H1 (cell line): Measurements from ENCODE around the gene PC. TPM values are rescaled to one million over a fixed set of nuclear protein-coding genes. Genes with fewer than 3 reads are reported as not detected.

Experiments
- BRCA1 ChIP-seq: IDR thresholded peaks from 2 replicates; pipeline ENCODE4 v1.6.1; 2012; ENCODE audit warnings: low read depth, low read length, improper control_type of control experiment
- CHD2 ChIP-seq: IDR thresholded peaks from 2 replicates; pipeline ENCODE4 v1.6.1; 2012; ENCODE audit warnings: low read length, improper control_type of control experiment
- CREB1 ChIP-seq: IDR thresholded peaks from 2 replicates; pipeline ENCODE4 v1.6.1; 2012; ENCODE audit warnings: inconsistent platforms
- JUND ChIP-seq: IDR thresholded peaks from 2 replicates; pipeline ENCODE4 v1.6.1; 2011; ENCODE audit warnings: mild to moderate bottlenecking, improper control_type of control experiment, low read length
- KDM5A ChIP-seq: fragments of 200-600 bp; IDR thresholded peaks from 2 replicates; pipeline ENCODE4 v1.7.1; 2012; ENCODE audit warnings: mild to moderate bottlenecking, low read length, inconsistent platforms, mixed read lengths
- POLR2AphosphoS5 ChIP-seq: IDR thresholded peaks from 2 replicates; pipeline ENCODE4 v1.6.1; 2011; ENCODE audit warnings: low read depth, low read length
- RBBP5 ChIP-seq: IDR thresholded peaks from 2 replicates; pipeline ENCODE4 v1.7.1; 2012; ENCODE audit warnings: low read depth, mild to moderate bottlenecking, inconsistent platforms, low read length, moderate library complexity, borderline replicate concordance
- TBP ChIP-seq: IDR thresholded peaks from 2 replicates; pipeline ENCODE4 v1.6.1; 2011; ENCODE audit warnings: low read depth, low read length, improper control_type of control experiment
- polyA plus RNA-seq, 7 experiments: library from polyadenylated mRNA; depleted of rRNA in 3 of 7; stranded (reverse) in 5 of 7; unstranded in 2 of 7; fragments of >200 nt in 5 of 7; fragments of 200-250 nt in 2 of 7; gene quantifications; 1 replicate in 5 of 7; 2 replicates in 1 of 7; 4 replicates in 1 of 7; pipeline versions ENCODE4 v1.2.1 to v1.2.3, GENCODE V29; 2011 to 2013; ENCODE audit warnings: missing spikeins in 2 of 7, mixed read lengths in 2 of 7
- total RNA-seq: library from RNA; stranded (reverse); fragmentation: NEBNext Ultra II Directional; extraction: Animal tissue kit (Norgen Biotek cat#: 25700); gene quantifications from 2 replicates; pipeline ENCODE4 v1.2.1, GENCODE V29; 2021
- TF ChIP-seq, protein P1 (sequence below): fragments of 300-600 bp; sonication (generic); IDR thresholded peaks from 2 replicates; pipeline ENCODE4 v1.7.1; 2012; ENCODE audit warnings: low read length, moderate library complexity, mild to moderate bottlenecking, inconsistent platforms; ENCODE audit not compliant: insufficient replicate concordance
- TF ChIP-seq, protein P2 (sequence below): IDR thresholded peaks from 2 replicates; pipeline ENCODE4 v1.6.1; 2012; ENCODE audit warnings: inconsistent platforms

Gene PC
- total and polyA plus RNA-seq, 2 of the 8 experiments (the other 6 are each of a cell fraction or from before 2014, with no cell fraction given), result 11.5 to 27.5 TPM

DNA sequence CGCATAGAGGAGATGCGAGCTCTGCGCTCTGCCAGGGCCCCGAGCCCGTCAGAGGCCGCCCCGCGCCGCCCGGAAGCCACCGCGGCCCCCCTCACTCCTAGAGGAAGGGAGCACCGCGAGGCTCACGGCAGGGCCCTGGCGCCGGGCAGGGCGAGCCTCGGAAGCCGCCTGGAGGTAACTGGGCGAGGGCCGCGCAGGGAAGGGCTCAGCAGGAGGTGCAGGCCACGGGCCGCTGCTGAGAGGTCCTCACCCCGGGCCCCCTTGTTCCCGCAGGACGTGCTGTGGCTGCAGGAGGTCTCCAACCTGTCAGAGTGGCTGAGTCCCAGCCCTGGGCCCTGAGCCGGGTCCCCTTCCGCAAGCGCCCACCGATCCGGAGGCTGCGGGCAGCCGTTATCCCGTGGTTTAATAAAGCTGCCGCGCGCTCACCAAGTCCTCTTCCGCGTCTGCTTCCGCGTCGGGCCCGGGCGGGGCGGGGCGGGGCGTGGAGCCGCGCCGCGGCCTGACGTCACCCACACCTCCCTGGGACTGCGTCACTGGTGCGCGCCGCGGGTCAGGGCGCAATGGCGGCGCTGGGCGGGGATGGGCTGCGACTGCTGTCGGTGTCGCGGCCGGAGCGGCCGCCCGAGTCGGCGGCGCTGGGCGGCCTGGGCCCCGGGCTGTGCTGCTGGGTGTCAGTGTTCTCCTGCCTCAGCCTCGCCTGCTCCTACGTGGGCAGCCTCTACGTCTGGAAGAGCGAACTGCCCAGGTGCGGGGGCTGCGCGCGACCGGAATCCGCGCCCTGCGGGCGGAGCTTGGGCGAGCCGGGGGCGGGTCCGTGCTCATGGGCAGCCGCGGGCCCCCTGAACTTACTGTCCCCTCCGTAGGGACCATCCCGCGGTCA is 115.0 kb downstream of the PC start, which contains the start of gene RCE1 (continued):
- TF ChIP-seq, protein P1, sequence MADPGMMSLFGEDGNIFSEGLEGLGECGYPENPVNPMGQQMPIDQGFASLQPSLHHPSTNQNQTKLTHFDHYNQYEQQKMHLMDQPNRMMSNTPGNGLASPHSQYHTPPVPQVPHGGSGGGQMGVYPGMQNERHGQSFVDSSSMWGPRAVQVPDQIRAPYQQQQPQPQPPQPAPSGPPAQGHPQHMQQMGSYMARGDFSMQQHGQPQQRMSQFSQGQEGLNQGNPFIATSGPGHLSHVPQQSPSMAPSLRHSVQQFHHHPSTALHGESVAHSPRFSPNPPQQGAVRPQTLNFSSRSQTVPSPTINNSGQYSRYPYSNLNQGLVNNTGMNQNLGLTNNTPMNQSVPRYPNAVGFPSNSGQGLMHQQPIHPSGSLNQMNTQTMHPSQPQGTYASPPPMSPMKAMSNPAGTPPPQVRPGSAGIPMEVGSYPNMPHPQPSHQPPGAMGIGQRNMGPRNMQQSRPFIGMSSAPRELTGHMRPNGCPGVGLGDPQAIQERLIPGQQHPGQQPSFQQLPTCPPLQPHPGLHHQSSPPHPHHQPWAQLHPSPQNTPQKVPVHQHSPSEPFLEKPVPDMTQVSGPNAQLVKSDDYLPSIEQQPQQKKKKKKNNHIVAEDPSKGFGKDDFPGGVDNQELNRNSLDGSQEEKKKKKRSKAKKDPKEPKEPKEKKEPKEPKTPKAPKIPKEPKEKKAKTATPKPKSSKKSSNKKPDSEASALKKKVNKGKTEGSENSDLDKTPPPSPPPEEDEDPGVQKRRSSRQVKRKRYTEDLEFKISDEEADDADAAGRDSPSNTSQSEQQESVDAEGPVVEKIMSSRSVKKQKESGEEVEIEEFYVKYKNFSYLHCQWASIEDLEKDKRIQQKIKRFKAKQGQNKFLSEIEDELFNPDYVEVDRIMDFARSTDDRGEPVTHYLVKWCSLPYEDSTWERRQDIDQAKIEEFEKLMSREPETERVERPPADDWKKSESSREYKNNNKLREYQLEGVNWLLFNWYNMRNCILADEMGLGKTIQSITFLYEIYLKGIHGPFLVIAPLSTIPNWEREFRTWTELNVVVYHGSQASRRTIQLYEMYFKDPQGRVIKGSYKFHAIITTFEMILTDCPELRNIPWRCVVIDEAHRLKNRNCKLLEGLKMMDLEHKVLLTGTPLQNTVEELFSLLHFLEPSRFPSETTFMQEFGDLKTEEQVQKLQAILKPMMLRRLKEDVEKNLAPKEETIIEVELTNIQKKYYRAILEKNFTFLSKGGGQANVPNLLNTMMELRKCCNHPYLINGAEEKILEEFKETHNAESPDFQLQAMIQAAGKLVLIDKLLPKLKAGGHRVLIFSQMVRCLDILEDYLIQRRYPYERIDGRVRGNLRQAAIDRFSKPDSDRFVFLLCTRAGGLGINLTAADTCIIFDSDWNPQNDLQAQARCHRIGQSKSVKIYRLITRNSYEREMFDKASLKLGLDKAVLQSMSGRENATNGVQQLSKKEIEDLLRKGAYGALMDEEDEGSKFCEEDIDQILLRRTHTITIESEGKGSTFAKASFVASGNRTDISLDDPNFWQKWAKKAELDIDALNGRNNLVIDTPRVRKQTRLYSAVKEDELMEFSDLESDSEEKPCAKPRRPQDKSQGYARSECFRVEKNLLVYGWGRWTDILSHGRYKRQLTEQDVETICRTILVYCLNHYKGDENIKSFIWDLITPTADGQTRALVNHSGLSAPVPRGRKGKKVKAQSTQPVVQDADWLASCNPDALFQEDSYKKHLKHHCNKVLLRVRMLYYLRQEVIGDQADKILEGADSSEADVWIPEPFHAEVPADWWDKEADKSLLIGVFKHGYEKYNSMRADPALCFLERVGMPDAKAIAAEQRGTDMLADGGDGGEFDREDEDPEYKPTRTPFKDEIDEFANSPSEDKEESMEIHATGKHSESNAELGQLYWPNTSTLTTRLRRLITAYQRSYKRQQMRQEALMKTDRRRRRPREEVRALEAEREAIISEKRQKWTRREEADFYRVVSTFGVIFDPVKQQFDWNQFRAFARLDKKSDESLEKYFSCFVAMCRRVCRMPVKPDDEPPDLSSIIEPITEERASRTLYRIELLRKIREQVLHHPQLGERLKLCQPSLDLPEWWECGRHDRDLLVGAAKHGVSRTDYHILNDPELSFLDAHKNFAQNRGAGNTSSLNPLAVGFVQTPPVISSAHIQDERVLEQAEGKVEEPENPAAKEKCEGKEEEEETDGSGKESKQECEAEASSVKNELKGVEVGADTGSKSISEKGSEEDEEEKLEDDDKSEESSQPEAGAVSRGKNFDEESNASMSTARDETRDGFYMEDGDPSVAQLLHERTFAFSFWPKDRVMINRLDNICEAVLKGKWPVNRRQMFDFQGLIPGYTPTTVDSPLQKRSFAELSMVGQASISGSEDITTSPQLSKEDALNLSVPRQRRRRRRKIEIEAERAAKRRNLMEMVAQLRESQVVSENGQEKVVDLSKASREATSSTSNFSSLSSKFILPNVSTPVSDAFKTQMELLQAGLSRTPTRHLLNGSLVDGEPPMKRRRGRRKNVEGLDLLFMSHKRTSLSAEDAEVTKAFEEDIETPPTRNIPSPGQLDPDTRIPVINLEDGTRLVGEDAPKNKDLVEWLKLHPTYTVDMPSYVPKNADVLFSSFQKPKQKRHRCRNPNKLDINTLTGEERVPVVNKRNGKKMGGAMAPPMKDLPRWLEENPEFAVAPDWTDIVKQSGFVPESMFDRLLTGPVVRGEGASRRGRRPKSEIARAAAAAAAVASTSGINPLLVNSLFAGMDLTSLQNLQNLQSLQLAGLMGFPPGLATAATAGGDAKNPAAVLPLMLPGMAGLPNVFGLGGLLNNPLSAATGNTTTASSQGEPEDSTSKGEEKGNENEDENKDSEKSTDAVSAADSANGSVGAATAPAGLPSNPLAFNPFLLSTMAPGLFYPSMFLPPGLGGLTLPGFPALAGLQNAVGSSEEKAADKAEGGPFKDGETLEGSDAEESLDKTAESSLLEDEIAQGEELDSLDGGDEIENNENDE, result no peak
- TF ChIP-seq RBBP5, result peak; percentile 96
- TF ChIP-seq TBP, result peak; percentile 76; the same call in 1 of the 2 replicates
- TF ChIP-seq CREB1, result peak; percentile 98
- TF ChIP-seq, protein P2, sequence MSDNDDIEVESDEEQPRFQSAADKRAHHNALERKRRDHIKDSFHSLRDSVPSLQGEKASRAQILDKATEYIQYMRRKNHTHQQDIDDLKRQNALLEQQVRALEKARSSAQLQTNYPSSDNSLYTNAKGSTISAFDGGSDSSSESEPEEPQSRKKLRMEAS, result peak; percentile 45; the same call in 1 of the 2 replicates
- no peak for TF ChIP-seq BRCA1
- TF ChIP-seq POLR2AphosphoS5, result peak; percentile 94
- TF ChIP-seq CHD2, result peak; percentile 25; the same call in 1 of the 2 replicates
- peak; percentile 50; the same call in 1 of the 2 replicates for TF ChIP-seq JUND
- TF ChIP-seq KDM5A, result peak; percentile 93
